ENCODE measurements around the gene ACSS1. TPM values are rescaled to one million over a fixed set of nuclear protein-coding genes. Genes with fewer than 3 reads are reported as not detected.

ACSS1 gene
- total and polyA plus RNA-seq, 2 of the 8 experiments (the other 6 are each of a cell fraction or from before 2014, with no cell fraction given), result 2.6 to 3.4 TPM

DNA sequence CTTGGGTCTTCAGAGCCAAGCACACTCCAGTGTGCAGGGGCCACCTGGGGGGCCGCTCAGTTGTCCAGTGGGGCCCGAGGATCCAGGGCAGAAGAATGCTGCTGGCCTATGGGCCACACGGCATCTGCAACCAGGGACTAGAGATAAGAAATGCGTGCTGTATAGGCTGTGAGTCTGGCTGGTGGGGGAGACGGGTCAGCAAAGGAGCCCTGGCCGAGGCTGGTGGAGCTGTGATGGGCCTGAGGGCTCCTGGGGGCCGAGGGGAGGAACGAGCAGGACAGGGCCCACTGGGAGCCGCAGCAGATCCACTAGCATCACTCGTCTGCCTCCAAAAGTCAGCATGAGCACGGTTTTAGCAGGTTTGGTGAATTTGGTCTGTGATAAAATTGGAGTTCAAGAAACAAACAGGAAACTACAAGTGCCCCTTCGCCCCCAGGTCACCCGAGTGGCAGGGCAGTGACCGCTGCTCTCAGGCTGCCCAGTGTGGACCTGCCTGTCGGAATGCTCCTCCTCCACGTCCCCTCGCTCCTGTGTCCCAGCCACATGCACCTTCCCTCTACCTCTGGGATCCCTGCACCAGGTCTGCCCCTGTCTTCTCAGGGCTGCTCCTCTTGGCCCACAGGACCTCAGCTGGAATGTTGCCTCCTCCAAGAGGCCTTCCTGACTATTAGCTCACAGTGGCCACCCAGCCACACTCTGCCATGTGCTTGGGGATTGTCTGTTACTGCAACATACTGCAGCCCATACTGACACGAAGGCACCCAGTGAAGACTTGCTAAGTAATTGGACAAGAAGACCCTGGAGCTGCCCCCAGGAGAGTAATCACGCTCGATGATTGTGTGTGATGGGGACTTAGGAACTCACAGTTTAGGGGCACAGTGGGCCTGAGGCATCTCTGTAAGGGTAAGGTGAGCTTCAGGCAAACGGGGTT is 10.9 kb downstream of the ACSS1 start:
- no peak overlapping the region for H3K56ac ChIP-seq (replicated peaks; ENCODE audit: insufficient read length, low read depth, low read length)
- DNase-seq (ENCODE audit: low read depth in 1 of 2, low spot score in 2 of 2) (no peak), FAIRE-seq (no peak)
- WGBS, 2 experiments (ENCODE audit: extremely low coverage in 1 of 2, insufficient coverage in 1 of 2, insufficient read length in 1 of 2, insufficient replicate concordance in 2 of 2, low coverage in 1 of 2, low lambda C conversion rate in 2 of 2, missing lambda C conversion rate in 1 of 2), result 75% methylated on average over 21 of the region's 21 CpGs; no CpG with 5 or more reads in 1 of the 2 experiments
- no peak overlapping the region for H4K8ac ChIP-seq (ENCODE audit: extremely low read depth, insufficient read depth, low read length)
- H4K5ac ChIP-seq (ENCODE audit: insufficient read length, low read depth, low read length), result no peak overlapping the region
- H3K23ac ChIP-seq (ENCODE audit: insufficient read length), result no peak overlapping the region
- no peaks in the 10 kb centered on the region; a peak in 1 of 7 replicates for H3K27me3 ChIP-seq (replicated peaks in 1 of 4; ENCODE audit: control insufficient read depth in 3 of 4, extremely low read depth in 1 of 4, insufficient read depth in 3 of 4, low read length in 3 of 4)
- no peak overlapping the region for H2AFZ ChIP-seq (ENCODE audit: low read length)
- H3K79me1 ChIP-seq (ENCODE audit: low read depth, low read length), result no peaks in the 10 kb centered on the region
- H3K23me2 ChIP-seq (ENCODE audit: low read depth, low read length), result no peaks in the 10 kb centered on the region; the same call in 1 of the 2 replicates
- CTCF ChIA-PET (ENCODE audit: partially characterized antibody), result interaction anchor here (0.7 to 3.1 kb wide), 6 partner anchors 14 to 30 kb away, joined by 3 to 13 read pairs (median 3); no protein-coding TSS in a partner anchor
- H3K4me1 ChIP-seq (replicated peaks in 1 of 4; ENCODE audit: control insufficient read depth in 3 of 4, insufficient read depth in 4 of 4, low read length in 3 of 4), result no peaks in the 10 kb centered on the region; a peak in 1 of 7 replicates
- POLR2A ChIA-PET (ENCODE audit: partially characterized antibody), result no interaction called here
- H3K4me3 ChIP-seq (ENCODE audit: extremely low read depth in 1 of 4, insufficient read depth in 2 of 4, low read depth in 3 of 4, low read length in 4 of 4), result no peak overlapping the region
- H2BK15ac ChIP-seq (ENCODE audit: low read length), result no peak overlapping the region
- no peak overlapping the region for H2BK12ac ChIP-seq (ENCODE audit: low read depth, low read length)
- no peaks in the 10 kb centered on the region for H4K20me1 ChIP-seq (replicated peaks in 1 of 2; ENCODE audit: control insufficient read depth in 1 of 2, insufficient read depth in 2 of 2, low read length in 2 of 2)
- H2BK120ac ChIP-seq (replicated peaks; ENCODE audit: low read depth, low read length), result no peak overlapping the region
- no peak overlapping the region for H4K91ac ChIP-seq (replicated peaks; ENCODE audit: insufficient read length, low read length)
- H3K18ac ChIP-seq (ENCODE audit: extremely low read depth, low read length), result no peak overlapping the region
- no peak overlapping the region for H3K4me2 ChIP-seq (ENCODE audit: insufficient read depth in 1 of 2, low read depth in 2 of 2, low read length in 2 of 2)
- no peak overlapping the region for H3K27ac ChIP-seq (ENCODE audit: low read depth, low read length)
- H3K9ac ChIP-seq (replicated peaks in 1 of 4; ENCODE audit: extremely low read depth in 1 of 4, low read depth in 3 of 4, low read length in 3 of 4), result no peak overlapping the region
- H2BK5ac ChIP-seq (ENCODE audit: low read depth, low read length), result no peak overlapping the region
- no peak overlapping the region for H3K14ac ChIP-seq (ENCODE audit: insufficient read length)
- H3K4ac ChIP-seq (replicated peaks; ENCODE audit: insufficient read length, low read depth, low read length), result no peak overlapping the region
- H3K79me2 ChIP-seq (ENCODE audit: control insufficient read depth in 1 of 2, insufficient read depth in 2 of 2, low read length in 2 of 2), result no peaks in the 10 kb centered on the region
- H3K9me3 ChIP-seq (ENCODE audit: insufficient read depth in 2 of 2, low read depth in 1 of 2, low read length in 1 of 2), result no peaks in the 10 kb centered on the region
- no peaks in the 10 kb centered on the region for H3K36me3 ChIP-seq (ENCODE audit: control insufficient read depth in 2 of 4, insufficient read depth in 4 of 4, low read length in 3 of 4)
- H2AK5ac ChIP-seq (ENCODE audit: low read depth, low read length), result no peak overlapping the region
- H2BK20ac ChIP-seq (ENCODE audit: low read length), result no peak overlapping the region
- TF ChIP-seq ZNF274 (IDR thresholded peaks at IDR 0.05; ENCODE audit: borderline replicate concordance, extremely low read depth, low read length) (no peak), SP2 (IDR thresholded peaks at IDR 0.05; ENCODE audit: low read length) (no peak), RAD21 (IDR thresholded peaks at IDR 0.05 in 1 of 2, conservative IDR thresholded peaks at IDR 0.05 in 1 of 2; ENCODE audit: low read depth in 2 of 2, low read length in 2 of 2) (no peak), SP4 (IDR thresholded peaks at IDR 0.05; ENCODE audit: low read length) (no peak), EGR1 (IDR thresholded peaks at IDR 0.05; ENCODE audit: borderline replicate concordance, low read depth, low read length) (no peak), CHD2 (IDR thresholded peaks at IDR 0.05; ENCODE audit: low read length) (no peak), TEAD4 (IDR thresholded peaks at IDR 0.05; ENCODE audit: low read depth, low read length) (no peak), BRCA1 (IDR thresholded peaks at IDR 0.05; ENCODE audit: low read depth, low read length) (no peak), CEBPB (IDR thresholded peaks at IDR 0.05; ENCODE audit: low read depth, low read length) (no peak), GABPA (IDR thresholded peaks at IDR 0.05; ENCODE audit: borderline replicate concordance, insufficient read depth, low read length) (no peak)
- TF ChIP-seq, protein P1, sequence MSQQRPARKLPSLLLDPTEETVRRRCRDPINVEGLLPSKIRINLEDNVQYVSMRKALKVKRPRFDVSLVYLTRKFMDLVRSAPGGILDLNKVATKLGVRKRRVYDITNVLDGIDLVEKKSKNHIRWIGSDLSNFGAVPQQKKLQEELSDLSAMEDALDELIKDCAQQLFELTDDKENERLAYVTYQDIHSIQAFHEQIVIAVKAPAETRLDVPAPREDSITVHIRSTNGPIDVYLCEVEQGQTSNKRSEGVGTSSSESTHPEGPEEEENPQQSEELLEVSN (IDR thresholded peaks at IDR 0.05), result no peak
